Measurements from ENCODE around the gene RBM5. TPM values are rescaled to one million over a fixed set of nuclear protein-coding genes. Genes with fewer than 3 reads are reported as not detected.

RBM5 gene
- total and polyA plus RNA-seq, 4 donors, result 223 to 366 (median 266) TPM

GRCh38 chr3:50147861-50148260 is 59.1 kb downstream of the RBM5 start:
- peaks cover 20% of the 10 kb centered on the region for H3K4me1 ChIP-seq (ENCODE audit: control insufficient read depth, insufficient read depth, low read length)
- H3K9me3 ChIP-seq (ENCODE audit: control insufficient read depth, insufficient read depth, low read length), result no peaks in the 10 kb centered on the region
- H3K27ac ChIP-seq (ENCODE audit: low read depth, low read length), result no peak overlapping the region
- no peaks in the 10 kb centered on the region for H3K36me3 ChIP-seq (ENCODE audit: control insufficient read depth, insufficient read depth, low read length)
- 57% methylated on average over 6 of the region's 6 CpGs for WGBS (ENCODE audit: insufficient coverage)
- H3K27me3 ChIP-seq (ENCODE audit: control insufficient read depth, insufficient read depth, low read length), result no peaks in the 10 kb centered on the region
- DNase-seq (ENCODE audit: low read depth in 4 of 6, low spot score in 6 of 6), result peak in 1 of 6 donors; percentile 64
- H3K4me3 ChIP-seq (ENCODE audit: low read depth, low read length), result no peak overlapping the region

- H3K4me3 ChIP-seq (ENCODE audit: low read depth, low read length), result no peak overlapping the region
- H3K27ac ChIP-seq (ENCODE audit: low read depth, low read length), result no peak overlapping the region
- H3K36me3 ChIP-seq (ENCODE audit: control insufficient read depth, insufficient read depth, low read length), result no peaks in the 10 kb centered on the region
- no peak for DNase-seq (ENCODE audit: low read depth in 4 of 6, low spot score in 6 of 6)
- peaks cover 4% of the 10 kb centered on the region for H3K27me3 ChIP-seq (ENCODE audit: control insufficient read depth, insufficient read depth, low read length)
- 53% methylated on average over 1 of the region's 1 CpG for WGBS (ENCODE audit: insufficient coverage)
- H3K4me1 ChIP-seq (ENCODE audit: control insufficient read depth, insufficient read depth, low read length), result peaks cover 27% of the 10 kb centered on the region
- no peaks in the 10 kb centered on the region for H3K9me3 ChIP-seq (ENCODE audit: control insufficient read depth, insufficient read depth, low read length)
Measured at GRCh38 chr3:50150404-50150750, 61.7 kb downstream of the RBM5 start.

GRCh38 chr3:50150863-50151686 is 62.4 kb downstream of the RBM5 start:
- H3K27ac ChIP-seq (ENCODE audit: low read depth, low read length), result no peak overlapping the region
- H3K36me3 ChIP-seq (ENCODE audit: control insufficient read depth, insufficient read depth, low read length), result no peaks in the 10 kb centered on the region
- peaks cover 34% of the 10 kb centered on the region for H3K4me1 ChIP-seq (ENCODE audit: control insufficient read depth, insufficient read depth, low read length)
- H3K27me3 ChIP-seq (ENCODE audit: control insufficient read depth, insufficient read depth, low read length), result peaks cover 11% of the 10 kb centered on the region
- DNase-seq (ENCODE audit: low read depth in 4 of 6, low spot score in 6 of 6), result no peak
- no peak overlapping the region for H3K4me3 ChIP-seq (ENCODE audit: low read depth, low read length)
- 51% methylated on average over 12 of the region's 18 CpGs for WGBS (ENCODE audit: insufficient coverage)
- no peaks in the 10 kb centered on the region for H3K9me3 ChIP-seq (ENCODE audit: control insufficient read depth, insufficient read depth, low read length)

- Histone ChIP-seq H3K4me3 (ENCODE audit: low read depth, low read length) (no peak overlapping the region), H3K27ac (ENCODE audit: low read depth, low read length) (no peak overlapping the region), H3K27me3 (ENCODE audit: control insufficient read depth, insufficient read depth, low read length) (peaks cover 18% of the 10 kb centered on the region), H3K36me3 (ENCODE audit: control insufficient read depth, insufficient read depth, low read length) (no peaks in the 10 kb centered on the region), H3K4me1 (ENCODE audit: control insufficient read depth, insufficient read depth, low read length) (peaks cover 40% of the 10 kb centered on the region), H3K9me3 (ENCODE audit: control insufficient read depth, insufficient read depth, low read length) (no peaks in the 10 kb centered on the region)
- 98% methylated on average over 4 of the region's 5 CpGs for WGBS (ENCODE audit: insufficient coverage)
- no peak for DNase-seq (ENCODE audit: low read depth in 4 of 6, low spot score in 6 of 6)
Measured at GRCh38 chr3:50151728-50152127, 63.0 kb downstream of the RBM5 start.

GRCh38 chr3:50153782-50154475 is 65.2 kb downstream of the RBM5 start:
- Histone ChIP-seq H3K4me3 (ENCODE audit: low read depth, low read length) (no peak overlapping the region), H3K27ac (ENCODE audit: low read depth, low read length) (no peak overlapping the region), H3K9me3 (ENCODE audit: control insufficient read depth, insufficient read depth, low read length) (no peaks in the 10 kb centered on the region), H3K27me3 (ENCODE audit: control insufficient read depth, insufficient read depth, low read length) (peaks cover 24% of the 10 kb centered on the region), H3K36me3 (ENCODE audit: control insufficient read depth, insufficient read depth, low read length) (no peaks in the 10 kb centered on the region), H3K4me1 (ENCODE audit: control insufficient read depth, insufficient read depth, low read length) (peaks cover 54% of the 10 kb centered on the region)
- DNase-seq (ENCODE audit: low read depth in 4 of 6, low spot score in 6 of 6), result no peak
- WGBS (ENCODE audit: insufficient coverage), result 50% methylated on average over 9 of the region's 9 CpGs

GRCh38 chr3:50154476-50154839 is 65.7 kb downstream of the RBM5 start:
- 3% methylated on average over 34 of the region's 34 CpGs for WGBS (ENCODE audit: insufficient coverage)
- H3K4me3 ChIP-seq (ENCODE audit: low read depth, low read length), result no peak overlapping the region
- DNase-seq (ENCODE audit: low read depth in 4 of 6, low spot score in 6 of 6), result no peak
- peaks cover 24% of the 10 kb centered on the region for H3K27me3 ChIP-seq (ENCODE audit: control insufficient read depth, insufficient read depth, low read length)
- H3K9me3 ChIP-seq (ENCODE audit: control insufficient read depth, insufficient read depth, low read length), result no peaks in the 10 kb centered on the region
- peaks cover 3% of the 10 kb centered on the region for H3K36me3 ChIP-seq (ENCODE audit: control insufficient read depth, insufficient read depth, low read length)
- H3K4me1 ChIP-seq (ENCODE audit: control insufficient read depth, insufficient read depth, low read length), result peaks cover 54% of the 10 kb centered on the region
- H3K27ac ChIP-seq (ENCODE audit: low read depth, low read length), result no peak overlapping the region

GRCh38 chr3:50154840-50155490 is 66.2 kb downstream of the RBM5 start, which contains the start of gene SEMA3F:
SEMA3F (plus strand) TSS chr3:50155324; CDS start chr3:50159623, 4,299 bp downstream.
- peaks cover 24% of the 10 kb centered on the region for H3K27me3 ChIP-seq (ENCODE audit: control insufficient read depth, insufficient read depth, low read length)
- H3K27ac ChIP-seq (ENCODE audit: low read depth, low read length), result no peak within 1 kb of the TSS
- H3K4me3 ChIP-seq (ENCODE audit: low read depth, low read length), result peak within 1 kb of the TSS; percentile 41
- H3K4me1 ChIP-seq (ENCODE audit: control insufficient read depth, insufficient read depth, low read length), result peaks cover 54% of the 10 kb centered on the region
- peaks cover 8% of the 10 kb centered on the region for H3K36me3 ChIP-seq (ENCODE audit: control insufficient read depth, insufficient read depth, low read length)
- under 1% methylated on average over 98 of the region's 98 CpGs for WGBS (ENCODE audit: insufficient coverage)
- H3K9me3 ChIP-seq (ENCODE audit: control insufficient read depth, insufficient read depth, low read length), result no peaks in the 10 kb centered on the region
- peak in 2 of 6 donors; percentile 80 to 81 for DNase-seq (ENCODE audit: low read depth in 4 of 6, low spot score in 6 of 6)

GRCh38 chr3:50155491-50155878 is 66.8 kb downstream of the RBM5 start:
- Histone ChIP-seq H3K27me3 (ENCODE audit: control insufficient read depth, insufficient read depth, low read length) (peaks cover 24% of the 10 kb centered on the region), H3K27ac (ENCODE audit: low read depth, low read length) (no peak overlapping the region), H3K9me3 (ENCODE audit: control insufficient read depth, insufficient read depth, low read length) (no peaks in the 10 kb centered on the region), H3K4me1 (ENCODE audit: control insufficient read depth, insufficient read depth, low read length) (peaks cover 54% of the 10 kb centered on the region), H3K4me3 (ENCODE audit: low read depth, low read length) (peak overlapping the region; percentile 41), H3K36me3 (ENCODE audit: control insufficient read depth, insufficient read depth, low read length) (peaks cover 13% of the 10 kb centered on the region)
- no peak for DNase-seq (ENCODE audit: low read depth in 4 of 6, low spot score in 6 of 6)
- WGBS (ENCODE audit: insufficient coverage), result under 1% methylated on average over 35 of the region's 37 CpGs

GRCh38 chr3:50155891-50156290 is 67.2 kb downstream of the RBM5 start:
- peak overlapping the region; percentile 41 for H3K4me3 ChIP-seq (ENCODE audit: low read depth, low read length)
- peak in 2 of 6 donors; percentile 27 to 47 for DNase-seq (ENCODE audit: low read depth in 4 of 6, low spot score in 6 of 6)
- H3K36me3 ChIP-seq (ENCODE audit: control insufficient read depth, insufficient read depth, low read length), result peaks cover 16% of the 10 kb centered on the region
- WGBS (ENCODE audit: insufficient coverage), result 8% methylated on average over 13 of the region's 13 CpGs
- no peak overlapping the region for H3K27ac ChIP-seq (ENCODE audit: low read depth, low read length)
- H3K27me3 ChIP-seq (ENCODE audit: control insufficient read depth, insufficient read depth, low read length), result peaks cover 24% of the 10 kb centered on the region
- peaks cover 54% of the 10 kb centered on the region for H3K4me1 ChIP-seq (ENCODE audit: control insufficient read depth, insufficient read depth, low read length)
- H3K9me3 ChIP-seq (ENCODE audit: control insufficient read depth, insufficient read depth, low read length), result no peaks in the 10 kb centered on the region
